GM21360 (cell line): Measurements from ENCODE around the gene ZSCAN22.

ENCODE experiments used
- ATAC-seq: cut with Tn5 transposase; IDR thresholded peaks from one replicate; pipeline ENCODE4 v1.9.1; 2021; ENCODE audit warnings: mild to moderate bottlenecking, moderate library complexity; ENCODE audit not compliant: unreplicated experiment

The ZSCAN22 gene

DNA sequence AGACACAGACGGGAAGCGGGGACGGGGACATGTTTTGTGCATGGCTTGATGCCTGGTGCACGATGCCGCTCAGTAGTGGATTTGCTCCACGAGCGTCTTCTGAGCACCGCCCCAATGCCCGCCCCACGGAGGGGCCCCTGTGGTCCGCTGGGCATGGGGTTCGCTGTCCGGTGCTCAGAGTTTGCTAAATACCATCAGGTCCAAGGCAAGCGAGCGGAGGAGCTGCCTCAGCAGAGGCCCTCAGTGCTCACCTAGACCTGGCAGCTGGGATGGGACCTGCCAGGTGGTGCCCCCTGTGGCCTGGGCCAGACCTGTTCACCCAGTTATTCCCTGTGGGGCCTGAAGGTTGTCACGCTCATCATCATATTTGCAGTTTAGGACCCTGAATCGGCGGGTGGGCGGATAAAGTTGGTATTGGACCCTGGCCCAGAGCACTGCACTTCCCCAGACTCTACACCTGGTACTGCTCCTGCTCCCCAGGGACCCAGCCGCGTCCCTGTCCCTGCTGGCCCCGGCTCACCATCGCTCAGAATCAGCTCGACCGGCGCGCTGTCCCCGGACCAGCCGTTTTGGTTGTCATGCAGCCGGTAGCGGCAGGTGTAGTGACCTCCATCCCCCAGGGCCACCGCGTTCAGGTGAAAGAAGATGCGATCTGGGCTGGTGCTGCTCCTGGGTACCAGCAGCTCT lies 24.2 kb downstream of the ZSCAN22 start:
- no peak for ATAC-seq

DNA sequence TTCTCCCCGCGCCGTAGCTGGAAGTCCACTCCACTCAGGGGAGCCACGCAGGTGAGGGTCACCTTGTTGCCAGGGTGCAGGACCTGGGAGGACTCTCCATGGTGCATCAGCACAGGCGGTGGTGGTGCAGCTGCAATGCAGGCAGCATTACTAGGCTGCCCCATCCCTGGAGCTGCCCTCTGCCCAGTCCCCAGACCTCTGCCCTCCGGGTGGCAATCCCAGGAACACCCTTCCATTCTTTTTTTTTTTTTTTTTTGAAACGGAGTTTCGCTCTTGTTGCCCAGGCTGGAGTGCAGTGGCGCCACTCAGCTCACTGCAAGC lies 24.7 kb downstream of the ZSCAN22 start:
- no peak for ATAC-seq

DNA sequence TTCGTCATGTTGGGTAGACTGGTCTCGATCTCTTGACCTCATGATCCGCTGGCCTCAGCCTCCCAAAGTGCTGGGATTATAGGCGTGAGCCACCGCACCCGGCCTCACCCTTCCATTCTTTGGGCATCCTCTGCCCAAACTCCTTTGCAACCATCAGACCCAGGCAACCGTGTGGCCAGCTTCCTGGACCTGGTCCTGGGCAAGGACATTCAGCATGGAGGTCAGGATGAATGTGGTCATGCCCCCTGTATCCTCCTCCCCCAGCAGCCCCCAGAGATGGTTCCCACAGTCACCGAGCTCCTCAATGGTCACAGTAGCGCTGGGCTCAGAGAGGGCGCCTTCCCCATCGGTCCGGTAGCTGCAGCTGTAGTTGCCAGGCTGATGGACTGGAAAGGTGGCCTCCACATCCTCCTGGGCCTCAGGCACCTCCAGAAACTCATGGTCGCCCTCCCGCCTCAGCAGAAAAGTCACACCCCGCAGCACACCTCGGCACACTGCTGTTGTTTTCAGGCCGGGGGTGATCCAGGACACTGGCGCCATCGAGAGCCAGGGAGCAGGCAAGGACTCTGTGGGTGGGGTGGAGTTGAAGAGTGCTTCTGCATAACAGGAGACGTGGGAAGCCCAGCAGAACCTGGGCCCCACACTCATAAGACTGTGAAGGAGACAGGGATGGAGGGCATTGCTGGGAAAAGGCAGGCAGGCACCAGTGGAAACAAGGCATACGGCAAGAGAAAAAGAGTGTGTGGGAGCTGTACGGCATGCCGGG lies 25.4 kb downstream of the ZSCAN22 start:
- ATAC-seq = no peak

DNA sequence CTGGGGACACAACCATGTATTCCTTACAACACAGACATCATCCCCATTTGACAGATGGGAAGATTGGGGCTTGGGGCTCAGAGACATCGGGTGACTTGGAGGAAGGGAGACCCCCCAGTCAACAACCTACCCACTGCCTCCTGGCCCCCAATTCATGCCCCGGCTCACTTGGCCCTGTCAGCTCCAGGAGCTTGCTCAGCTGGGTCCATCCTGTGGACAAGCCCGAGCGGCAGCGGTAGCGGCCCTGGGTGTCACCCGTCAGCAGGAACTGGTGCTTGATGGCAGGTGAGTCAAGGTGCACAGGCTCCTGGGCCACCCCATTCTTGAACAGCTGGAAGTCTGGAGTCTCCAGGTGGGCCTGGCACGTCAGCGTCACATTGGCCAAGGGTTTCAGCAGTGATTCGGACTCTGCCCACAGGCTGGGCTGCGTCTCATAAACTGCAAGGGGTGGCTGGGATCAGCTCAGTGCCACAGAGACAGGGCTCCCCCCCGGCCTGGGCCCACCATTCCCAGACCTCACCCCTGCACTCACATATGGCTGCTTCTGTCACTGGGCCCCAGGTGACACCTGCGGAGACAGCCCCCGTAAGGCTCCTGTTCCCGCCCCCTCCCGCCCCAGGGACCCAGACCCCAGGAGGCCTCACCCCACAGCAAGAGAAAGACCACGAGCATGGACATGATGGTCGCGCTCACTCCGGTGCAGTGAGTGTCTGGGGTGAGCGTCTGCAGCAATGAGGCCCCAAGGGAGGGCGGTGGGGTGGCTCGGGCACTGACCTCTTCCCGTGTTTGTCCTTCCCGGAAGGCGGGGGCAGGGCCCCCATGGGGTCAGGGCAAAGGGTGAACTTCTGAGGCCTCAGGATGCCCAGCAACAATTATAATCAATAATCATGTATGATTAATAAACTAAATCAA lies 26.2 kb downstream of the ZSCAN22 start, which contains the start of gene A1BG:
Gene A1BG (minus strand): TSS at position 733 of the 912 bp plus-strand sequence. CDS start 55 bp downstream, at position 678.
- no peak for ATAC-seq

DNA sequence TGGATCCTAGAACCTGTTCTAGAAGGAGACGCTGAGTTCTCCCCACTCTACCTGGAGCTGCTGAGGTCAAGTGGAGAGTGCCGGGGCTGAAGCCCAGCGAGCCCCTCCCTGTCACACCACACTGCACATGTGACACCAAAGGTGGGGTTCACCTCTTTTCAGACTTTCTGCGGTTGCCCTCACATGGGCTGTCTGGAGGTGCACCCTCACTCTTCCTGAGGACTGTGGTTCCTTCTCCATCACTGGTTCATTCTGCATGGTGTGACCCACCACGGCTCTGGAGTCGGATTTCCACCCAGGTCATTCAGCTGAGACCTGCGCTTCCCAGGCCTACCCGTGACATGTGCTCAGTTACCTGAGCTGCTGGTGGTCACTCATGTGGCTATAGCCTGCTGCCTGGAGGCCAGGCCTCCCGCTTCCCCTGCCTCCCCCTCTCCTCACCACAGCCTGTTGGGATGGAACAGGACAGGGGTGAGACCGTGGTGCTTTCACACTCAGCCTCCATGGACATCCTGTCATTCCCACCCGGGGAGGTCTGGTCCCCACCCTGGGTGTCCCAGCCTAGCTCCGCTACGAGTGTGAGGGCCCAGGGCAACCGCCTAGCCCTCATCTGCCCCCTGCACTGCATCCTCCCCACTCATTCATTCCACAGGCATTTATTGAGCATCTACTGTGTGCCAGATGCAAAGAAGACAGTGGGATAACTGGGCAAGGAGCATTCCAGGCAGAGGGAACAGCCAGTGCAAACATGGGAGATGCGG lies 27.1 kb downstream of the ZSCAN22 start:
- no peak for ATAC-seq

DNA sequence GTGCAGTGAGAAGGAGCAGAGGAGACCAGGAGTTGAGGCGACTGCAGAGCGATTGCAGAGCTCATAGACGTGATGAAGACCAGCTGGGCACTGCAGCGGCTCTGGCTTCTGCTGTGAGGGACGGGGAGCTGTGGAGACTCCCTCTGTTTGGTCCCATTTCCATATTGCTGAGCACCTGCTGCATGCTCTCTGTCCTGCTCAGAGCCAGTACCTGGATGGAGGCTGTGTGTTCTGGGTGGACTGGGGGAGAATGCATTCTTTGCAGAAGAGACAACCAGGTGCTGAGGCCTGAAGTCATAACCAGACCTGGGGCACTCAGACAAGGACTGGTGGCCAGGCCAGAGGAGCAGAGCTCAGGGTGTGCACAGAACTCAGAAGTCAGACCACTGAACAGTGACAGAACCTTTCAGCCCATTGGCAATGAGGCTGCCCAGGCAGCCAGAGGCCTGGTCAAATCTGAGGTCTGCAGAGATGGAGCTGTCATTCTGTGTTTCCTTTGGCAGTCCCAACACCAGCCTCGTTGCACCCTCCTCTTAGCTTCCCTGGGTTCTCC lies 27.8 kb downstream of the ZSCAN22 start:
- ATAC-seq = no peak

DNA sequence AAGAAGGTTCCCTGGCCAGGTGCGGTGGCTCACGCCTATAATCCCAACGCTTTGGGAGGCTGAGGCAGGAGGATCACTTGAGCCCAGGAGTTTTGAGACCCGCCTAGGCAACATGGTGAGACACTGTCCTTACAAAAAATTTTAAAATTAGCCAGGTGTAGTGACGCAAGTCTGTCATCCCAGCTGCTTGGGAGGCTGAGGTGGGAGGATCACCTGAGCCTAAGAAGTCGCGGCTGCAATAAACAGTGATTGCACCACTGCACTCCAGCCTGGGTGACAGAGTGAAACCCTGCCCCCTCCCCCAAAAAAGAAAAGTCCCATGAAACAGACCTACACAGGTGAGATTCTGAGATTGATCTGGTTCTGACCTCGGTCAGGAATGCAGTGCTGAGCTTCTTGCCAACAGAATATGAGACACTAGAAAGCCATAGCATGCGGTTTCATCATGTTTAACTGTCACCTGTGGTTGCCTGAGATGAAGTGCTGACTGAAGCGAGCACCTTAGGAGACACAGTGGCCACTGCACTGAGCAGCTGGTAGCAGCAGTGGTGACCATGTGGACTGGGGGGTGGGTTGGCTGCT lies 28.5 kb downstream of the ZSCAN22 start:
- no peak for ATAC-seq

DNA sequence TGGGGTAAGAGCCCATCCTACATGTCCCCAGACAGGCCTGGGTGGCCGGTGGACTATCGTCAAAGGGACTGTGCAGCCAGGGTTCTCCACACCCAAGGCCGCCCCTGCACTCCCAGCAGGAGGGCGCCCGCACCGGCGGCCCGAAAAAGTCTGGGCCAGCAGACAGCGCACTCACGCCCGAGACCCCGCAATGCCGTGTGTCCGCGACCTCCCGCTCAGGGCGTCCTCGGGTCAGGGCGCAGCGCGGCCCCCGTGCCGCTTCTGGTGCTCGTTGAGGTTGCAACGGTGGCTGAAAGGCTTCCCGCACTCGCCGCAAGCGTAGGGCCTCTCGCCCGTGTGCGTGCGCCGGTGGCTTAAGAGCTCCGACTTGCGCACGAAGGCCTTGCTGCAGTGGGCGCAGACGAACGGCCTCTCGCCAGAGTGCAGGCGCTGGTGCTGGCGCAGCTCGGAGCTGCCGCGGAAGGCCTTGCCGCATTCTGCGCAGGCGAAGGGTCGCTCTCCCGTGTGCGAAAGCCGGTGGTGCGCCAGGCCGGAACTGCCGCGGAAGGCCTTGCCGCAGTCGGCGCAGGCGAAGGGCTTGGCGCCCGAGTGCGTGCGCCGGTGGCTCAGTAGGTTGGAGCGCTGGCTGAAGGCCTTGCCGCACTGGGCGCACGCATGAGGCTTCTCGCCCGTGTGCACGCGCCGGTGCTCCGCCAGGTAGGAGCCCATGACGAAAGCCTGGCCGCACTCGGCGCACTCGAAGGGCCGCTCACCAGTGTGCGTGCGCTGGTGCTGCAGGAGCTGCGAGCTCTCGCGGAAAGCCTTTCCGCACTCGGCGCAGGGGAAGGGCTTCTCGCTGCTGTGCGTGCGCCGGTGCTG lies 29.3 kb downstream of the ZSCAN22 start:
- no peak for ATAC-seq

DNA sequence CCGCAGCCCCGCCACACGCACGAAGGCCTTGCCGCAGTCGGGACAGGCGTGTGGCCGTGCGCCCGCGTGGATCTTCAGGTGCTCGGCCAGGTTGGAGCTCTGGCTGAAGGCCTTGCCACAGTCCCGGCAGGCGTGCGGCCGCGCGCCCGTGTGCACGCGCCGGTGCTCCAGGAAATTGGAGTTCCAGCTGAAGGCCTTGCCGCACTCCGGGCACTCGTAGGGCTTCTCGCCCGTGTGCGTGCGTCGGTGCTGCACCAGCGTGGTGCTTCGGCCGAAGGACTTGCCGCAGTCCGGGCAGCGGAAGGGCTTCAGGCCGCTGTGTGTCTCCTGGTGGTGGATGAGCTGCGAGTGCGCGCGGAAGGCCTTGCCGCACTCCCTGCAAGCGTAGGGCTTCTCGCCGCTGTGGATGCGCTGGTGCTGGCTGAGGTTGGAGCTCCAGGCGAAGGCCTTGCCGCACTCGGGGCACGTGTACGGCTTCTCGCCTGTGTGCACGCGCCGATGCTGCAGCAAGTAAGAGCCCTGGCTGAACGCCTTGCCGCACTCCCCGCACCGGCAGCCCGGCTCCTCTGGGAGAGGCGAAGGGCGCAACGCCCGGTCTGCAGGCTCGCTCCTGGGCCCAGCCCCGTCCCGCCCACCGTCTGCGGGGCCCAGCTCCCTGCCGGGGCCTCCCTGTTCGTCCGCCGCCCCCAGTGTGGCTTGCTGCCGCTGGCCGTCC lies 30.1 kb downstream of the ZSCAN22 start:
- no peak for ATAC-seq

DNA sequence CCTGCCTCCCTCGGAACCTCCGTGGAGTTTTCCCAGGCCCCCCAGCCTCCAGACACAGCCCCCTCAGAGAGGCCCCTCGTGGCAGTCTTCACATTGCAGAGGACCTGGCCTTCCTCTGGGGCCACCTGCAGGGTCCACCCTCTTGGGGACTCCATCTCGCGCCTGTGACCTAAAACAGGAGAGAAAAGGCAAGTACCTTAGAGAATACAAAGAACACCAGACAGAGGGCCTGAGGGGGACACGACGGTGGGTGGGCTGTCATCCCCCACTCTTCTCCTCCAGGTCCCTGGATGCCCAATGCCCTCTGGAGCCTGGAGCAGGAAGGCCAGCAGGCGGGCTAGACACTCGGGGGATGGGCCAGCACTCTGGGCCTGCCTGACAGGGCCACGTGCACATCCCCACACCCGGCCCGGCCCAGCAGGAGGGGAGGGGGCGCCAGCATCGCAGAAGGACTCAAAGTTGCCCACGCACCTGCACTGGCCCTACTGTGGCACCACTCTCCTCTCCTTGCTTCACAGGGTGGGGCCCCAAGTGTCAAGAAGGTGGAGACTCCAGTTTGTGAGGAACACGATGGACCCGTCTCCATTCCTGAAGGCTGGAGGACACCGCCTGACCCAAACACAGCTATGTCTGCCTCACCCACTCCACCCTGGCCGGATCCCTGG lies 30.8 kb downstream of the ZSCAN22 start:
- ATAC-seq = no peak

DNA sequence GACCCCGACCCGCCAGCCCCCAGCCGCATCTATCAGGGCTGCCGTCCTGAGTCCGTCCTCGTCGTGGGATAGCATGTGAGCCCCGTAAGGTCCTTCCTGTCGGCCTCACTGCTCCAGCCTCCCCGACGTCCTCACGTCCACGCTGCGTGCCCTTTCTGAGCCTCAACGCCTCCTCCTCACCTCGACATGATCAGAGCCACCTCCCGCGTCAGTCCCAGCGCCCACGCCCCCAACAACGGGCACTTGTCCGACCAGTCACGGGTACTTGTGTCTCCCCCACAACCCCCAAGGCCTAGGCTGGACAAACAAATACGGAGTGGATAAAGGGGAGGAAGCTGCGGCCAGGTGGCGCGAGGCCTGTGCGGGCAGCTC lies 35.1 kb downstream of the ZSCAN22 start:
- peak; percentile 2 for ATAC-seq

DNA sequence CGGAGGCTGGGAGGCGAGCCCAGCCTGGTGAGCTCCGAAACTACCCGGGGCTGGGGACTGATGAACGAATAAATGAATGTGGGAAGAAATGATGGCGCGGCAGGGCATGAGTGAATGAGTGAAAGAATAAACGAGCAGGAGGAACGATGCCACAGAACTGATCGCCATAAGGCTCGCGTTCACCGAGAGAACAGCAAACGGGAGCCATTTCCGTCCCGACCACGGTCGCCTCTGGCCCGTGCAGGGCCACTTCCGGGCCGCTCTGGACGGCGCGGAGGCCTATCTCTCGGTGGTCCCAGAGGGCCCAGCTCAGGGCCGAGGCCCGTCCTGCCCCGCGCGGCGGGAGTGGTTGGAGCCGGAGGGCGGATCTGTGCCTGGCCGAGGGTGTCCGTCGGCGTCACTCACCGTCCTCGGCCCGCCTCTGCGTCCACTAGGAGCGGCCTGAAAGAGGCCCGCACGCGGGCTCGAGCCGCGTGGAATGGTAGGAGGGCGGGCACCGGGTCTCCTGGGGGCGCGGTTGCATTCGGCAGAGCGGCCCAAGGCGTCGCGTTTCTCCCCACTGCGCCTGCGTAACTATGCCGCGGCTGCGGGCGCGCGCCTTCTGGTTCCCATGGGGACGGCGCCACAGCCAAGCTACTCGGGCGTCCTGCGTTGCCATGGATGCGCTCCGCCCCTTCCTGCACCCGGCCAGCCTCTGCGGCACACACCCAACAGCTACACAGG lies 35.6 kb downstream of the ZSCAN22 start, which contains the start of gene ZNF497:
Gene ZNF497 (minus strand): TSS at position 480 of the 723 bp plus-strand sequence. CDS start 5,116 bp downstream, outside the sequence.
- ATAC-seq = peak; percentile 81

DNA sequence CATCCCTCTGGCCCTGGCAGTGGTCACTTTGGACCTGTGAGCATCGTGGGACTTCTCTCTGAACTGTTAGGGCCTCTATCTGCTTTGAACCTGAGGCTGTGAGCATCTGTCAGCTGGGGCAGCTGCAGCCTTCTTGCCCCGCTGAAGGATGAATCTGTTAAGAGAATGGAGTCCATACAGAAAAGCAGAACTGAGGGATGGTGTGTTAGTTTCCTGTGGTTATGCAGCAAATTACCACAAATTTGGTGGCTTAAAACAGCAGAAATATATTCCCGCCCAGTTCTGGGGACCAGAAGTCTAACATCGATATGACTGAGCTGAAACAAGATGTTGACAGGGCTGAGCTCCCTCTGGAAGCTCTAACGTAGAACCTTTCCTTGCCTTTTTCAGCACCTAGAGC lies 37.4 kb downstream of the ZSCAN22 start:
- no peak for ATAC-seq

DNA sequence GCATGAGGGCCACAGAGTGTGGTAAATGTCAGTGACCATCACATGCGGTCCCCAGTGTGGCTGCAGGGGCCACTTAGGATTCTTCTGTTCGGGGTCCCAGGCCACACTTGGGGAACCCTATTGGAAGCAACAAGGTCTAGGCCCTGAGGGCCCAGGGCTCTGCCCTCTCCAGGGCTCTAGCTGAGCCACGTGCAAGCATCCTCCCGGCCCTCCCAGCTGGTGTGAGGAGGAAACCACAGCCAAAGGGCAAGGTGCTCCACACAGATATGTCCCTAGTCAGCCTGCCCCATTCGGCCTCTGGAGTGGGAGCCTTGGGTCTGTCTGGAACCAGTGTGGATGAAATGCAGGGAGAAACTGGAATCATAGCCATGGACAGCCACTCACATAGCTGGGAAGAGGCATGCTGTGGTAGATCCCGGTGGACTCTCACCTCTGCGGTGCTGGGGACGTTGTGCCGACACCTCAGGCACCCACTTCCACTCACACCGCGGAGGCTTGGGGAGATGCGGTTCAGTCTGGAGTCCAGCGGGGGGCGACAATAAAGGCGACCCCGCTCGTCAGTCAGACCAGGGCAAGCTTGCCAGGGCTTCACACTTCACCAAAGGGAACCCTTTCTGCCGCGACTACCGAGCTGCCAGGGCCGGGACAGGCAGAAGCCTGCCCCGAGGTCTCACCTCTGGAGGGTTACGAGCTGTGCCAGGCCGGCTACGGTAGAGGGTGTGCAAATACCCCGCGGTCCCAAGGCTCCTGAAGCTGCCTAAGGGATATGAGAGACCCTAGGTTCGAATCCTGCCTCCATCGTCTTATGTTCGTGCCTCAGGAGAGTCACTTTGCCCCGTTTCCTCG lies 40.0 kb downstream of the ZSCAN22 start:
- ATAC-seq = no peak

DNA sequence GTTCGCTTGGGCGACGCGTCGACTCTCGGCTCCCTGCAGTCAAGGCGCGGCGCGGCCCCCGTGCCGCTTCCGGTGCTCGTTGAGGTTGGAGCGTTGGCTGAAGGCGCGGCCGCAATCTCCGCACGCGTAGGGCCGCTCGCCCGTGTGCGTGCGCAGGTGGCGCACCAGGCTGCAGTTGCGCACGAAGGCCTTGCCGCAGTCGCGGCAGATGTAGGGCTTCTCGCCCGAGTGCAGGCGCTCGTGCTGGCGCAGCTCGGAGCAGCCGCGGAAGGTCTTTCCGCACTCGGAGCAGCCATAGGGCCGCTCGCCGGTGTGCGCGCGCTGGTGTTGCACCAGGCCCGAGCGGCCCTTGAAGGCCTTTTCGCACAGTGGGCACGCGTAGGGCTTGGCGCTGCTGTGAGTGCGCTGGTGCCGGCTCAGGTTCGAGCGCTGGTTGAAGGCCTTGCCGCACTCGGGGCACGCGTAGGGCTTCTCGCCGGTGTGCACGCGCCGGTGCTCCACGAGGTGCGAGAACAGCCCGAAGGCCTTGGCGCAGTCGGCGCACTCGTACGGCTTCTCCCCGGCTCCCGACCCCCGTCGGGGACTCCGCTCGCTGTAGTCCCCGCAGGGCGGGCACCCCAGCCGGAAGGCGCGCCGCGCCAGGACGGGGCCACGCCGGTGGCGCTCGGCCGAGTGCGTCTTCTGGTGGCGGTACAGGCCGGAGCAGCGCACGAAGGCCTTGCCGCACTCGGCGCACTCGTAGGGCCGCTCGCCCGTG lies 41.1 kb downstream of the ZSCAN22 start:
- no peak for ATAC-seq
